ENCODE data around the gene MFSD12.
"Not testable (repeated sequence)": the region's sequence is repeated elsewhere in the genome, so short reads cannot be mapped to it uniquely, and the experiment has no call there.

The MFSD12 gene

GRCh38 chr19:3521104-3521445 lies 36.3 kb downstream of the MFSD12 start:
- no peak for DNase-seq

GRCh38 chr19:3520166-3521103 lies 37.0 kb downstream of the MFSD12 start:
- DNase-seq, result no peak

- DNase-seq, result no peak
Observed at GRCh38 chr19:3519126-3519525, 38.3 kb downstream of the MFSD12 start.

- no peak for DNase-seq
Observed at GRCh38 chr19:3518659-3519058, 38.7 kb downstream of the MFSD12 start.

- DNase-seq, result no peak
Observed at GRCh38 chr19:3518255-3518654, 39.1 kb downstream of the MFSD12 start.

GRCh38 chr19:3517638-3518037 lies 39.7 kb downstream of the MFSD12 start:
- DNase-seq, result no peak

- DNase-seq, result no peak
Observed at GRCh38 chr19:3516675-3517207, 40.6 kb downstream of the MFSD12 start.

GRCh38 chr19:3515891-3516422 lies 41.4 kb downstream of the MFSD12 start:
- DNase-seq, result no peak

- no peak for DNase-seq
Observed at GRCh38 chr19:3514930-3515329, 42.5 kb downstream of the MFSD12 start.

GRCh38 chr19:3513229-3514140 lies 43.9 kb downstream of the MFSD12 start:
- no peak for DNase-seq

- no peak for DNase-seq
Observed at GRCh38 chr19:3512562-3513228, 44.7 kb downstream of the MFSD12 start.

- no peak for DNase-seq
Observed at GRCh38 chr19:3511506-3512251, 45.7 kb downstream of the MFSD12 start.

GRCh38 chr19:3510727-3511126 lies 46.7 kb downstream of the MFSD12 start:
- no peak for DNase-seq

- no peak for DNase-seq
Observed at GRCh38 chr19:3509566-3509989, 47.8 kb downstream of the MFSD12 start.

GRCh38 chr19:3508771-3509535 lies 48.4 kb downstream of the MFSD12 start:
- no peak for DNase-seq

GRCh38 chr19:3508121-3508661 lies 49.2 kb downstream of the MFSD12 start:
- not testable (repeated sequence) for DNase-seq

GRCh38 chr19:3507371-3508120 lies 49.8 kb downstream of the MFSD12 start:
- DNase-seq, result no peak

- no peak for DNase-seq
Observed at GRCh38 chr19:3506384-3507340, 50.7 kb downstream of the MFSD12 start.
